Suppressor macrophage treated with lipopolysaccharide for 1 hour (primary cell): ENCODE data around the gene TUBGCP6.
A peak's percentile ranks its signal among the peaks of the same experiment; 100 is the strongest.

ENCODE experiments used
- DNase-seq, 3 donors: peaks; one replicate each; pipeline ENCODE4 v3.0.0-alpha.2; 2020 to 2022

The TUBGCP6 gene

GRCh38 chr22:50250555-50251476 lies 6.0 kb upstream of the TUBGCP6 start, which contains the start of gene HDAC10:
Gene HDAC10 (minus strand): TSS chr22:50251265. CDS start chr22:50251032, 233 bp downstream.
- peak; percentile 89 to 96 (median 94) for DNase-seq

- no peak for DNase-seq
These were observed 5.4 kb upstream of the TUBGCP6 start for GRCh38 chr22:50250249-50250554.

- DNase-seq, result no peak
These were observed 4.8 kb upstream of the TUBGCP6 start for GRCh38 chr22:50249341-50250248.

GRCh38 chr22:50248196-50249081 lies 3.6 kb upstream of the TUBGCP6 start:
- DNase-seq, result no peak

GRCh38 chr22:50247748-50248147 lies 2.9 kb upstream of the TUBGCP6 start:
- DNase-seq, result peak in 1 of 3 donors; percentile 23

- no peak for DNase-seq
These were observed 1.7 kb upstream of the TUBGCP6 start for GRCh38 chr22:50246242-50247175.

GRCh38 chr22:50245214-50246072 lies 620 bp upstream of the TUBGCP6 start:
- DNase-seq, result no peak

GRCh38 chr22:50243685-50244419 lies 971 bp downstream of the TUBGCP6 start:
- DNase-seq, result no peak

GRCh38 chr22:50242406-50242949 lies 2.3 kb downstream of the TUBGCP6 start:
- DNase-seq, result no peak

- no peak for DNase-seq
These were observed 6.1 kb downstream of the TUBGCP6 start for GRCh38 chr22:50238755-50239154.

- peak in 1 of 3 donors; percentile 38 for DNase-seq
These were observed 8.0 kb downstream of the TUBGCP6 start for GRCh38 chr22:50236731-50237409.

- no peak for DNase-seq
These were observed 11.6 kb downstream of the TUBGCP6 start for GRCh38 chr22:50233223-50233622.

GRCh38 chr22:50232481-50233151 lies 12.2 kb downstream of the TUBGCP6 start:
- DNase-seq, result no peak

GRCh38 chr22:50229370-50229769 lies 15.5 kb downstream of the TUBGCP6 start:
- DNase-seq, result no peak

GRCh38 chr22:50228366-50228765 lies 16.5 kb downstream of the TUBGCP6 start:
- no peak for DNase-seq

- no peak for DNase-seq
These were observed 17.1 kb downstream of the TUBGCP6 start for GRCh38 chr22:50227579-50228215.

GRCh38 chr22:50226875-50227165 lies 18.0 kb downstream of the TUBGCP6 start:
- no peak for DNase-seq
